Body of pancreas (tissue), 4 donors: ENCODE data around the gene HIVEP2.

Source experiments
- POLR2A ChIP-seq, 3 donors: fragments of 450-650 bp; IDR thresholded peaks; one replicate each; pipeline ENCODE4 v1.6.1; 2016; ENCODE audit warnings: antibody characterized with exemption in 3 of 3, mild to moderate bottlenecking in 2 of 3
- TF ChIP-seq, protein P1 (sequence below), 7 experiments: fragments of 450-650 bp in 4 of 7; fragments of 200-600 bp in 3 of 7; sonication (generic) in 3 of 7; IDR thresholded peaks; one replicate each; pipeline ENCODE4 v1.5.1; 2016 to 2019; ENCODE audit warnings: antibody characterized with exemption in 7 of 7

DNA sequence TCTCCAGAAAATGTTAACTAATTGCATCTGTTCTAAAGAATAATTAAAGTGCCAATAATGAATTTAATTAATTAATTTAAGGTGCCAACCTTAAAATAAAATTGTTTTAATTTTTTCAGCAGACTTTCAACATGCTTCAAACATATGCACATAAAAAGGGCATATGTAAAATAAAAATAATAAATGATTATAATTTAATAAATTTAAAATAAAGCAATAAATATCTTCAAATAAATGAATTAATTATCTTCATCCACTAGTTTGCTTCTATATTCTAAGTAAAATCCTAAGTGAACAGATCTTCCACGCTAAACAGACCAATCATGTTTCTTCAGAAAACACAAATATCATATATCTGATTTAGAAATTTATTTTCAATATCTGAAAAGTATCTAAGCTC lies 119.2 kb downstream of the HIVEP2 start:
- TF ChIP-seq, protein P1, sequence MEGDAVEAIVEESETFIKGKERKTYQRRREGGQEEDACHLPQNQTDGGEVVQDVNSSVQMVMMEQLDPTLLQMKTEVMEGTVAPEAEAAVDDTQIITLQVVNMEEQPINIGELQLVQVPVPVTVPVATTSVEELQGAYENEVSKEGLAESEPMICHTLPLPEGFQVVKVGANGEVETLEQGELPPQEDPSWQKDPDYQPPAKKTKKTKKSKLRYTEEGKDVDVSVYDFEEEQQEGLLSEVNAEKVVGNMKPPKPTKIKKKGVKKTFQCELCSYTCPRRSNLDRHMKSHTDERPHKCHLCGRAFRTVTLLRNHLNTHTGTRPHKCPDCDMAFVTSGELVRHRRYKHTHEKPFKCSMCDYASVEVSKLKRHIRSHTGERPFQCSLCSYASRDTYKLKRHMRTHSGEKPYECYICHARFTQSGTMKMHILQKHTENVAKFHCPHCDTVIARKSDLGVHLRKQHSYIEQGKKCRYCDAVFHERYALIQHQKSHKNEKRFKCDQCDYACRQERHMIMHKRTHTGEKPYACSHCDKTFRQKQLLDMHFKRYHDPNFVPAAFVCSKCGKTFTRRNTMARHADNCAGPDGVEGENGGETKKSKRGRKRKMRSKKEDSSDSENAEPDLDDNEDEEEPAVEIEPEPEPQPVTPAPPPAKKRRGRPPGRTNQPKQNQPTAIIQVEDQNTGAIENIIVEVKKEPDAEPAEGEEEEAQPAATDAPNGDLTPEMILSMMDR (IDR thresholded peaks at IDR 0.05): no peak
- no peak for TF ChIP-seq POLR2A (IDR thresholded peaks at IDR 0.05)
